Left lung (tissue), 10 donors: Measurements from ENCODE around the gene PLA2G6. TPM values are rescaled to one million over a fixed set of nuclear protein-coding genes. Genes with fewer than 3 reads are reported as not detected.

Experiments
- ATAC-seq: fragments of 200-7000 bp; cut with Tn5 transposase; one replicate; pipeline ENCODE4 v1.9.1; 2020; ENCODE audit warnings: moderate library complexity
- DNase-seq, 4 donors: peaks; one replicate each; pipeline ENCODE4 v3.0.0-alpha.2; 2013 to 2020
- H3K27ac ChIP-seq, 2 donors: fragments of 200-600 bp; sonication (generic) in 1 of 2; one replicate each; pipeline versions ENCODE4 v1.5.0 to v1.8.0; 2020 to 2021
- H3K27me3 ChIP-seq, 2 donors: fragments of 200-600 bp; sonication (generic) in 1 of 2; one replicate each; pipeline versions ENCODE4 v1.5.0 to v1.8.0; 2020 to 2021
- H3K36me3 ChIP-seq, 2 donors: fragments of 200-600 bp; sonication (generic) in 1 of 2; one replicate each; pipeline versions ENCODE4 v1.5.0 to v1.8.0; 2020 to 2021
- H3K4me1 ChIP-seq, 2 donors: fragments of 200-600 bp; one replicate each; pipeline ENCODE4 v1.8.0; 2021
- H3K4me3 ChIP-seq, 2 donors: fragments of 200-600 bp; sonication (generic) in 1 of 2; one replicate each; pipeline versions ENCODE4 v1.5.0 to v1.8.0; 2020 to 2021; ENCODE audit warnings: mild to moderate bottlenecking in 1 of 2
- H3K9me3 ChIP-seq, 2 donors: fragments of 200-600 bp; sonication (generic) in 1 of 2; one replicate each; pipeline versions ENCODE4 v1.5.0 to v1.8.0; 2020 to 2021
- intact Hi-C, 2 donors: fragments of 100-400 bp; cut with DNase I; formaldehyde crosslinking; loops; one replicate each; pipeline versions ENCODE4 v1.11.2 to v1.14.2; 2022
- polyA plus RNA-seq, 6 donors: library from polyadenylated mRNA; unstranded; fragments of 120-200 nt; gene quantifications; one replicate each; pipeline ENCODE4 v1.2.1, GENCODE V29; 2013; ENCODE audit not compliant: insufficient read length in 6 of 6
- total RNA-seq, 2 donors: library from RNA; stranded (reverse); fragmentation: NEBNext Ultra II Directional; extraction: Animal tissue kit (Norgen Biotek cat#: 25700); gene quantifications; one replicate each; pipeline ENCODE4 v1.2.1, GENCODE V29; 2021
- TF ChIP-seq, protein P1 (sequence below), 2 donors: fragments of 200-600 bp; sonication (generic) in 1 of 2; IDR thresholded peaks; one replicate each; pipeline versions ENCODE4 v1.5.0 to v1.8.0; 2021; ENCODE audit warnings: antibody characterized with exemption in 2 of 2
- donor health status: DM: no; HTN: yes; CAD: no.
- donor health status: DM: no; HTN: no; CAD: no.

Gene PLA2G6
- total and polyA plus RNA-seq, 8 donors: 29.8 to 44.1 (median 35.7) TPM

DNA sequence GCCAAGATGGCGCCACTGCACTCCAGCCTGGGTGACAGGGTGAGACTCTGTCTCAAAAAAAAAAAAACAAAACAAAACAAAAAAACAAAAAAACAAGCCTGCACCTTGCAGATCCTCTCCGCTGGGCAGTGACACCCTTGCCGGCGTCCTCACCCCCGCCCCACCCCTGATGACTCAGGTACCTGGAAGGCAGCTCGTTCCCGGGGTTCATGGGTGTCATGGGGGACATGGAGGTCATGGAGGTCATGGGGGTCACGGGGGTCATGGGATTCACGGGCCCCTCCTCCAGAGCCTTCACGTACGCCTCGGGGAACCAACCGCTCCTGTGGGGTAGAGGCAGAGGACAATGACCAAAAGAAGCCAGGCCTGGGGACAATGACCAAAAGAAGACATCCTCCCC, 94.7 kb downstream of the PLA2G6 start:
- Histone ChIP-seq H3K9me3 (no peaks in the 10 kb centered on the region), H3K27me3 (peaks cover 17 to 50% of the 10 kb centered on the region in 2 donors), H3K36me3 (no peaks in the 10 kb centered on the region), H3K4me1 (peaks cover 6 to 20% of the 10 kb centered on the region in 2 donors), H3K27ac (no peak overlapping the region), H3K4me3 (no peak overlapping the region)
- ATAC-seq (no peak), DNase-seq (peak in 1 of 4 donors; percentile 71)
- intact Hi-C loops: no loop called here
- TF ChIP-seq, protein P1, sequence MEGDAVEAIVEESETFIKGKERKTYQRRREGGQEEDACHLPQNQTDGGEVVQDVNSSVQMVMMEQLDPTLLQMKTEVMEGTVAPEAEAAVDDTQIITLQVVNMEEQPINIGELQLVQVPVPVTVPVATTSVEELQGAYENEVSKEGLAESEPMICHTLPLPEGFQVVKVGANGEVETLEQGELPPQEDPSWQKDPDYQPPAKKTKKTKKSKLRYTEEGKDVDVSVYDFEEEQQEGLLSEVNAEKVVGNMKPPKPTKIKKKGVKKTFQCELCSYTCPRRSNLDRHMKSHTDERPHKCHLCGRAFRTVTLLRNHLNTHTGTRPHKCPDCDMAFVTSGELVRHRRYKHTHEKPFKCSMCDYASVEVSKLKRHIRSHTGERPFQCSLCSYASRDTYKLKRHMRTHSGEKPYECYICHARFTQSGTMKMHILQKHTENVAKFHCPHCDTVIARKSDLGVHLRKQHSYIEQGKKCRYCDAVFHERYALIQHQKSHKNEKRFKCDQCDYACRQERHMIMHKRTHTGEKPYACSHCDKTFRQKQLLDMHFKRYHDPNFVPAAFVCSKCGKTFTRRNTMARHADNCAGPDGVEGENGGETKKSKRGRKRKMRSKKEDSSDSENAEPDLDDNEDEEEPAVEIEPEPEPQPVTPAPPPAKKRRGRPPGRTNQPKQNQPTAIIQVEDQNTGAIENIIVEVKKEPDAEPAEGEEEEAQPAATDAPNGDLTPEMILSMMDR (IDR thresholded peaks at IDR 0.05): no peak

DNA sequence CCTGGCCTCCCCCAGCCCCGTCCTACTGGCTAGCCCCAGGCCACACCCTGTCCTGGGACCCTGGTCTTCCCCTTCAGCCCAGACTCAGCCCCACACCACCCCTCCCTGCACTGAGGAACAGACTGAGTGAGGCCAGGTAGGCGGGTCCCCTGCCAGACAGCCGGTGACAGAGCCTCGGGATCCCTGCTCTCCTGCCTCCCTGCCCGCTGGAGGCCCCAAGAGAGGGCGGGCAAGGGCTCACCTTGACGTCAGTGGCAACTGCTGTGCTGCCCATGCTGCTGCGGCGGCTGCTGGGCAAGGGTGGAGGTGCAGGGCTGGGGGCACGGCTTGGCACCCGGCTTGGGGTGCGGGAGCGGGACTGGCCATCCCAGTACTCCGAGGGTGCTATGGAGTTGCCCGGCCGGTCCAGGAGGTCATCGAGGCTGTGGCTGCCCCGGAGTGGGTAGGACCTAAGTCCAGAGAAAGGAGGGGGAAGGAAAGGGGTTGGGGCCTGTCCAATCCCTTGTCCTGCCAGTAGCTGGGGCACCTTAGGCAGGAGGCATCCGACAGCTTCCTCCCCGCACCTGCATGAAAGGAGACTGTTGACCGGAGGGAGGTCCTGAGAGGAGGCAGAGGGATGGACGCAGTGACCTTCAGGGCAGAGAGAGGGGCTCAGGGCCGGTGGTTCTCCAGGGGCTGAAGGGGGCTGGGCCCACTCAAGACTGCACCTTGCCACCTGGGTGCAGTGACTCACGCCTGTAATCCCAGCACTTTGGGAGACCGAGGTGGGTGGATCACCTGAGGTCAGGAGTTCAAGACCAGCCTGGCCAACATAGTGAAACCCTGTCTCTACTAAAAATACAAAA, 95.4 kb downstream of the PLA2G6 start:
- Histone ChIP-seq H3K36me3 (no peaks in the 10 kb centered on the region), H3K4me1 (peaks cover 11 to 27% of the 10 kb centered on the region in 2 donors), H3K4me3 (no peak overlapping the region), H3K27me3 (peaks cover 24 to 57% of the 10 kb centered on the region in 2 donors), H3K9me3 (no peaks in the 10 kb centered on the region), H3K27ac (no peak overlapping the region)
- no peak for ATAC-seq
- TF ChIP-seq, protein P1 (IDR thresholded peaks at IDR 0.05): no peak
- intact Hi-C loops: no loop called here
- peak in 1 of 4 donors; percentile 78 for DNase-seq

DNA sequence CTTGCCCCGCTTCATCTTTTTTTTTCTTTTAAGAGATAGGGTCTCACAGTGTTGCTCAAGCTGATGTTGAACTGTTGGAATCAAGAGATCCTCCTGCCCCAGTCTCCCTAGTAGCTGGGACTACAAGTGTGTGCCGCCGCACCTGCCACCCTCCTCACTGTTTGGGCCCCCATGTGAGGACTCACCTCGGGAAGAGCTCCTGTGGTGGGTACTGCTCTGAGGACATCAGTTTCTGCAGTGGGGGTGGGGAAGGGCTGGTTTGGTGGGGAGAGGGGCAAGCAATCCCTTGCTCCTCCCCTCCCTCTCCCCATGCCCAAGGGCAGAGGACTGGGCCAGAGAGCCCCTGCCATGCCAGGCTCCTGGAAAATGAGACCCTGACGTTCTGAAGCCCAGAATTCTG, 96.1 kb downstream of the PLA2G6 start:
- Histone ChIP-seq H3K9me3 (no peaks in the 10 kb centered on the region), H3K27ac (no peak overlapping the region), H3K4me1 (peaks cover 15 to 34% of the 10 kb centered on the region in 2 donors), H3K4me3 (no peak overlapping the region), H3K27me3 (peaks cover 28 to 65% of the 10 kb centered on the region in 2 donors), H3K36me3 (no peaks in the 10 kb centered on the region)
- peak in 1 of 4 donors; percentile 25 for DNase-seq
- intact Hi-C loops: no loop called here
- no peak for ATAC-seq
- TF ChIP-seq, protein P1 (IDR thresholded peaks at IDR 0.05): no peak

DNA sequence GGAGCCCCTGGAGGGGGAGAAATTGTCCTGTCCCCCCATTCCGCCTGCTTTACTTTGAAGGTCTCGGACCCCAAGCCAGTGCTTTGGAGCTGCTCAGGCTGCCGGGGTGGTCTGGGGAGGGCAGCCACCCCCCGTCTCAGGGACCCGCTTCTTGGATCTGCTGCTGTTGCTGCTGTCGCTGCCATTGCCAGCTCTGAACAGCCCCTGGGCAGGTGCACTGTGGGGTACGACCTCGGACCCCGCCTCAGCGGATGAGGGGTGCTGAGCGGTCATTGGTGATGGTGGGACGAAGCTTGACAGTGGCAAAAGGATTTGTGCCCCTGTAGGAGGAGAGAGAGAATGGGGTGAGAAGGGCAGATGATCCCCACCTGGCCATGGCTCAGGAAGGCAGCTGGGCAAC, 96.6 kb downstream of the PLA2G6 start:
- ATAC-seq (no peak), DNase-seq (peak in 1 of 4 donors; percentile 55)
- H3K4me3 ChIP-seq: no peak overlapping the region
- no peaks in the 10 kb centered on the region for H3K36me3 ChIP-seq
- H3K27ac ChIP-seq: no peak overlapping the region
- peaks cover 15 to 37% of the 10 kb centered on the region in 2 donors for H3K4me1 ChIP-seq
- H3K27me3 ChIP-seq: peaks cover 28 to 66% of the 10 kb centered on the region in 2 donors
- TF ChIP-seq, protein P1 (IDR thresholded peaks at IDR 0.05): no peak
- intact Hi-C loops: no loop called here
- H3K9me3 ChIP-seq: no peaks in the 10 kb centered on the region

DNA sequence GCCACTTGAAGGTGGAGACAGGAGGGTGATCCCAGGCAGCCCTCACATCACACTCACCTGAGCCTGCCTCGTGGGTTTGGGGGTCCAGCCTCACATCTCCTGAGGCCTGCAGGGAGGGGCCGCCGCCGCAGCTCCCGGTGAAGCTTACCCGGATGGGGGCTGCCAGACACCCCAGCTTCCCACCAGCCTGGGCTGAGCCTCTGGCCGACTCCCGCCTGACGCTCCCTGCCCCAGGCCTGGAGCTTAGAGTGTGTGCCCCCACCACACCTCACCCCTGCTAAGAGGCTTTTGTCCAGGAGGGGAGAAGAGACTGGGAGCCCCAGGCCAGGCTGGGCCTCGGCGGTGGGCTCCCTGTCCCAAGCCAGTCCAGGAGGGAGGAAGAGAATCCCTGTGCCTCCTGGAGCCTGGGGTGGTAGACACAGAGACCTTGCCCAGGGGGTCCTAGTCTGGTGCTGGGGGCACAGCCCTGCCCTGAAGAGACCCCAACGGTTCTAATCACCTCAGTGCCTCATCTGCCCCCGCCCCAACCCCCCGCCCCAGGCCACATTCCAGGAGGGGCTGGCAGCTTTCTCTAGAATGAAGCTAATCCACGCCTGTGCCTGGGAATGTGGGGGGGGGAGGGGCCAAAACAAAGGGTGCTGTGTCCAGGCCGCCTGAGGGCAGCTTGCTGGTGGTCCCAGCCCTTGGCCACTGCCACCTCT, 97.5 kb downstream of the PLA2G6 start, which contains the start of gene SLC16A8:
SLC16A8 (minus strand) TSS at position 254 of the 701 bp plus-strand sequence. CDS start 1,311 bp downstream, outside the sequence.
- no peak within 1 kb of the TSS for H3K27ac ChIP-seq
- TF ChIP-seq, protein P1 (IDR thresholded peaks at IDR 0.05): no peak
- intact Hi-C loops: no loop called here
- H3K36me3 ChIP-seq: no peaks in the 10 kb centered on the region
- peaks cover 15 to 32% of the 10 kb centered on the region in 2 donors for H3K4me1 ChIP-seq
- peaks cover 28 to 58% of the 10 kb centered on the region in 2 donors for H3K27me3 ChIP-seq
- no peak within 1 kb of the TSS for H3K4me3 ChIP-seq
- no peaks in the 10 kb centered on the region for H3K9me3 ChIP-seq
- no peak for ATAC-seq
- peak in 1 of 4 donors; percentile 61 for DNase-seq
